ENCODE data around the gene NEGR1.

GRCh38 chr1:72178266-72178665 is 104.1 kb downstream of the NEGR1 start:
- no peak for TF ChIP-seq CTCF (IDR thresholded peaks at IDR 0.05; ENCODE audit: poor library complexity, severe bottlenecking)
- TF ChIP-seq POLR2AphosphoS5 (IDR thresholded peaks at IDR 0.05), result no peak
- no peak for TF ChIP-seq TAF1 (IDR thresholded peaks at IDR 0.05; ENCODE audit: low read depth)
